DMS 273 treated with DMSO at 0.1 percent for 48 hours (cell line): ENCODE results near the gene CDIPT.
"Not testable (repeated sequence)": the region's sequence is repeated elsewhere in the genome, so short reads cannot be mapped to it uniquely, and the experiment has no call there.

Source experiments
- DNase-seq: peaks from one replicate; lab custom pipeline; 2025; lab: John Stamatoyannopoulos, UW

CDIPT gene, protein sequence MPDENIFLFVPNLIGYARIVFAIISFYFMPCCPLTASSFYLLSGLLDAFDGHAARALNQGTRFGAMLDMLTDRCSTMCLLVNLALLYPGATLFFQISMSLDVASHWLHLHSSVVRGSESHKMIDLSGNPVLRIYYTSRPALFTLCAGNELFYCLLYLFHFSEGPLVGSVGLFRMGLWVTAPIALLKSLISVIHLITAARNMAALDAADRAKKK

DNA sequence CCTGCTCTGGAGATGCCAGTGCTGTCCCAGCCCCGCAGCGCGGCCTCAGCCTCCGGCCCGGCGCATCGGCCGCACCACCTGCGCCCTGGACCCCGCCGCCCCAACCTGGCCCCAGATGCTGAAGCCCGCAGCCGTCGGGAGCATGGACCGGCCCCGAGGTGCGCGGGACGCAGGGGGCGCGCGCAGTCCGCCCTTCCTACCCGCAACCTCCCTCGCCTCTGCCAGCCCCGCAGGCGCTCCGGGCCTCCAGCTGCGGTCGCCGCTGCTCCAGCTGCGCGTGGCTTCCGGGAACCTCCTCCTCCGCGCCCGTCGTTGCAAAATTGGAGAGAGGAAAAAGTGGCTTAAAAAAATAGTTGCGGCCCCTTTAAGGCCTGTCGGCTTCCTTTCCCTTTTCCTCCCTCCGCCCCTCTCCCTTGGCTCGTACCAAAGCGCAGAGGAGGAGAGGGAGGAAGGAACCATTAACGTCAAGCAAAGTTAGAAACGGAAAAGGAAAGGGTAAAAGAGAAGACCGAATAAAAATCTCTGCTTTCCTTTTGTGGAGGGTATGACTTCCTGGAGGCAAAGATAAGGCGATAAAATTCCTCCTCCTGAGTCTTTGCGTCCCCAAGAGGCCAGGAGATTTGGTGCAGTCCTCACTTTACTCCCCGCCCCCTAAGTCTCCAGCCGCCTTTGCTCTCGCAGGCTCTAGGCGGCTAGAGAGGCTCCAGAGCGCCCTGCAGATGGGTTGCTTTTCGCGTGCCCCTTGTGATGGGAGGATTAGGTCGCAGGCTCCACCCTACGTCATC, at the start of gene CDIPT:
Gene CDIPT, minus strand, starts transcription at position 343 of the 785 bp plus-strand sequence. CDS start 369 bp downstream, outside the sequence.
- peak; percentile 94 for DNase-seq

DNA sequence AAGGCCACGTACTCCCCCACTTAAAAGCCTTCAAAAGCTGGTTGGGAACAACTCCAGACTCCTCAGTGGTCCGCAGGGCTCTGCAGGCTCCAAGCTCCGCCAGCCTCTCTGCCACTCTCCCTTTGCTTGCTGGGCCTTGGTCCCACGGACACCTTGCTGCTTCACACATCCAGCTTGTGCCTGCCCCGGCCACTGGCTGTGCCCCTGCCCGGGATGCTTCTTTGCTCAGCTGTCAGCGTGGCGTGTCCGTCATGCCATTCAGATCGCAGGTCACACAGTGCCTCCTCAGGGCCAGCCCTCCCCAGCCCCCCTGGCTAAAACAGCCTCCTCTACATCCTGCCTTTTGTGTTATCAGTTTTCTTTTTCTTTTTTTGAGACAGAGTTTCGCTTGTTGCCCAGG, 49.1 kb upstream of the CDIPT start:
- DNase-seq = no peak

DNA sequence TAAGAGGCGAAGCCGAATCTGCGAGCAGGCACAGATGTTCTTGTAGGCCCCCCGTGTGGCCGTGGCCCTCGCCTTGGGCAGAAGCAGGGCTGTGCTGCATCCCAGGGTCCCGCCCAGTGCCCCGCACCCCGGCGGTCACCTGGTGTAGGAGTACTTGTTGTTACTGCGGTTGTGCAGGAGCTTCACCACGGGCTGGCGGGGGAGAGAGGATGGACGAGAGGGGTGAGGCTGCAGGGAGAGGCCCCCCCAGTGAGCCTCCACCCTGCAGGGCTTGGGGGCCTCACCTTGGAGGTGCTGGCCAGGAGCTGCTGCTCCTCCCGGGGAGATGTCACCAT, 48.6 kb upstream of the CDIPT start:
- no peak for DNase-seq

DNA sequence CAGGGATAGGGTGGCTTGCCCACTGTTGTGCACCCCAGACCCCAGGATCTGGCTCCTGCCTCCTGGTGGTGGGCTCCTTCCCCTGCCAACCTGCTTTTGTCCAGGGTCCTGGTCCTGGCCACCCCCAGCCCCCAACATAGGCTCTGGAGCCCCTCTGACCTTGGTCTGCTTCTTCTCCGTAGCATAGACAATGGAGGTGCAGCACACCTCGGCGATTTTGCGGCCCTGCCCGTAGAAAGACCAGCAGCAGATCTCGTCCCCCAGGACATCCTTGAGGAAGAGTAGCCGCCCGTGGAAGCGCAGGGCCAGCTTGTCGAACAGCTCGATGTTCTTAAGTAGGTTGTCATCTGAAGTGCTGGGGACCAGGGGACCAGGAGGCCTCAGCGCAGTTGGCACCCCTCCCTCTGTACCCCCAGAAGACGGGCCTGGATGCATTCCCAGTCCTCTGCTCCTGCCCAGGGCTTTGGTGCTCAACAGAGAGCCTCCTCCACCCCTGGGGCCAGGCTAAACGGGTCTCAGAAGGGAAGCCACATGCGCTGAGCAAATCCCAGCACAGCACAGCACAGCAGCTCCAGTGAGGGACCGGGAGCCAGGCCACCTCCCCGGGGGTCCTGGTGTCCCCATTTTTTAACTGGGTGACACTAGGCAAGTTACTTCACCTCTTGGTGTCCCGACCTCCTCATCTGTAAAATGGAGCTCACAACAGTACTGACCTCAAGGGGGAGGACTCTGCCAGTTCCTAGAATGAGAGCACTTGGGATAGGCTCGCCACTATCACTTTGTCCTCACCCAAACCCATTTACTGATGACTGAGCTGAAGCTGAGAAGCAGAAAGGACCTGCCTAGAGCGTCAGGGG, 48.0 kb upstream of the CDIPT start:
- no peak for DNase-seq

DNA sequence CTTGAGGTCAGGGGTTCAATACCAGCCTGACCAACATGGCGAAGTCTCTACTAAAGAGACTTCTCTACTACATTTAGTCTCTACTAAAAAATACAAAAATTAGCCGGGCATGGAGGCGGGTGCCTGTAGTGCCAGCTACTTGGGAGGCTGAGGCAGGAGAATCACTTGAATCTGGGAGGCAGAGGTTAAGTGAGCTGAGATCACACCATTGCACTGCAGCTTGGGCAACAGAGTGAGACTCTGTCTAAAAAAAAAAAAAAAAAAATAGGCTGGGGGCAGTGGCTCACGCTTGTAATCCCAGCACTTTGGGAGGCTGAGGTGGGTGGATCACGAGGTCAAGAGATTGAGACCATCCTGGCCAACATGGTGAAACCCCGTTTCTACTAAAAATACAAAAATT, 46.8 kb upstream of the CDIPT start:
- DNase-seq = not testable (repeated sequence)

DNA sequence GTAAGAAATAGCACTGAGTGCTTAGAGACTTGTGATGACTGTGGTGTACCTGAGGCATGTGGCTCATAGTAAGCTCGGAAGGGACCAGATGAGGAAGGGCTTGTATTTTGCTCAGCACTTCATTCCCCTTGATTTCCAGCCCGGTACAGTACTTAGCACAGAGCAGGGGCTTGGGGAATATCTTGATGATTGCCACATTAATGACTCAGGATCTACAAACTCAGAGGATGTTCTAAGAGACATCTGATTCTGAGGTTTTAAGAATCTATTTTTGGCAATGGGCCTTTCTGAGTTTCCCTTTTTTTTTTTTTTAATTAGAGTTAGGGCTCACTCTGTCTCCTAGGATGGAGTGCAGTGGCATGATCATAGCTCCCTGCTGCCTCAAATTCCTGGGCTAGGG, 46.4 kb upstream of the CDIPT start:
- no peak for DNase-seq

DNA sequence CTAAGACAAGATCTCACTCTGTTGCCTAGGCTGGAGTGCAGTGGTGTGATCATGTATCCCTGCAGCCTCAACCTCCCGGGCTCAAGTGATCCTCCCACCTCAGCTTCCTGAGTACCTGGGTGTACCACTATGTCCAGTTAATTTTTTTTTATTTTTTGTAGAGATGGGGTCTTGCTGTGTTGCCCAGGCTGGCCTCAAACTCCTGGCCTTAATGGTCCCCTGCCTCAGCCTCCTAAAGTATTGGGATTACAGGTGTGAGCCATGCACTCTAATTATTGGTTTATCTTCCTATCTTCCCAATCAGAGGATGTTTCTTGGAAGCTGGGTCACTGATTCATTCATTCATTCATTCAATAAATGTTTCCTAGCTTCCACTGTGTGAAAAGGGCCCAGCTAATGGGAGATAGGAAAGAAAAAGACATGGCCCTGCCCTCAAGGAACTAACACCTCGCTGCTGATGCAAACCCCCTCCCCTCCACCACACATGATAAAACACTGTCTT, 45.7 kb upstream of the CDIPT start:
- DNase-seq = no peak

DNA sequence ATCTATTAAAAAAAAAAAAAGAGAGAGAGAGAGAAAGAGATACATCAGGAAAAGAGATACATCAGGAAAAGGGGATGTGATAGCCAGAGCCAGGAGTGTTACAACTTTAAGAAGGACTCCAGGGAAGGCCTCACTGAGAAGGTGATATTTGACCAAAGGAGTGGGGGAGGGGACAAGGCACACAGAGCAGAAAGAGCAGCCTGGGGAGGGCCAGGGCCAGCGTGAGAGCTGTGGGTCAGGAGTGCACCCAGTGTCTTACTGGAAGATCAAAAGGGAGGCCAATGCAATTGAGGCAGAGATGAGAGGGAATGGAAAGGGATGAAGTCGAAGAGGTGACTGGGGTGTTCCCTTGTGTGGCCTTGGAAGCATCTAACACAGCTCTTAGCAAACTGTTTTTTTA, 44.9 kb upstream of the CDIPT start:
- DNase-seq = no peak

DNA sequence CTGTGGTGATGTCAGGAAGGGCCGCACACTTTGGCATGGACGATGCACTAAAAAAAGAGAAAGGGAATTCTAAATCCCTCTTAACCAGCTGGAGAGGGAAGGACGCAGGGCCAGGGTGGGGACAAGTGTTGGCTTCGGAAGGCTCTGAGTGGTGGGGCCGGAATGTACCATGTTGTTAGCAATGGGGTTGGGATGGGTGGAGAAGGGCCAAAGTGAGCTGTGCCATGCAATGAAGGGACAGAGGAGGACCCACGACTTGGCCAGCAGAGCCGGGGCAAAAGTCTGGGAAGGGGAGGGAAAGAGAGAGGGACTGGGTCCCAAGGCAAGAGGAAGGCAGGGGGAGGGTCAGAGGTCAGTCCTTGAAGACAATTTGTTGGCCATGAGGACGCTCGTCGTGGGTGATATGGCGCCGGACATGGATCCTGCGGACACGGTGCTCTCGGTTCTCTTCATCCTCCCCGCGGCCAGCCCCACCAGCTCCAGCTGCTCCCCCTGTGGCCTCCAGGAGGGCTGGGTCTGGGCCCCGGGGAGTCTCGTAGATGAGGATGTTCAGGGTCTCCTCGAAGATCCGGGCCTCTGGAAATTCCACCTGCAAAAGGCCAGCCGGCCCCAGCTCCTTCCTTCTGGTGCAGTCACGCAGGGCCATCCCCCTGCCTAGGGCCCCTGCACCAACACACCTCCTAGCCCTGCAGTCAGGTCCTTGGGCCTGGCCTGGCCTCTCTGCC, 43.7 kb upstream of the CDIPT start:
- no peak for DNase-seq

DNA sequence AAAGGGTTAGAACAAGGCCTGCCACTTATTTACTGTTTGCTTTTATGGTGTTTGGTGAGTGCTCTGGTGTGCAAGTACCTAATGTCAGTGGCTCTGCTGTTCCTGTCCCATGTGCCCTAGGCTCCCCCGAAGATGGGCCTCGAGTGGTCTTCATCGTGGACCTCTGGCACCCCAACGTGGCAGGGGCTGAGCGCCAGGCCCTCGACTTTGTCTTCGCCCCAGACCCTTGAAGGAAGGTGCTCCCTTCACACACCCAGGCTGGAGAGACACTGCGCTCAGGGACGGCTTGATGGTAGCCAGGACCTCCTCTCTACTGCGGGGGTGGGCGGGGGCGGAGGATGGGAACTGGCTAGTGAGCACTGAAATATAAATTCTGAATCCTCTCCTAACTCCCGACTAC, 42.6 kb upstream of the CDIPT start:
- DNase-seq = no peak

DNA sequence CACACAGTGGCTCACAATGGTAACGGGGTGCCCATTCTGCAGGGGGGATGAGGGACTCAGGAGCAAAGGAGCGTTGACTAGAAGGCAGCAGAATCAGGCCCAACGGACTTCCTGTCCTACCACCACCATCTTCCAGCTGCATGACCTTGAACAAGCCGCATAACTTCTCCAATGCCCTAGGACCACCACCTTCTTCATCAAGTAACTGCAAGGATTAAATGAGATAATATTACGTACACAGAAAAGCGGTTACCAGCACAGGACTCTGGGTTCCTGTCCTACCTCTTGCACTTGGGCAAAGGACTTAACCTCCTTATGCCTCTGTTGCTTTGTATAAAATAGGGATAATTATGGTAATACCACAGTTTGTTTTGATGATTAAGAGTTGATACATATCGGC, 41.9 kb upstream of the CDIPT start:
- no peak for DNase-seq

DNA sequence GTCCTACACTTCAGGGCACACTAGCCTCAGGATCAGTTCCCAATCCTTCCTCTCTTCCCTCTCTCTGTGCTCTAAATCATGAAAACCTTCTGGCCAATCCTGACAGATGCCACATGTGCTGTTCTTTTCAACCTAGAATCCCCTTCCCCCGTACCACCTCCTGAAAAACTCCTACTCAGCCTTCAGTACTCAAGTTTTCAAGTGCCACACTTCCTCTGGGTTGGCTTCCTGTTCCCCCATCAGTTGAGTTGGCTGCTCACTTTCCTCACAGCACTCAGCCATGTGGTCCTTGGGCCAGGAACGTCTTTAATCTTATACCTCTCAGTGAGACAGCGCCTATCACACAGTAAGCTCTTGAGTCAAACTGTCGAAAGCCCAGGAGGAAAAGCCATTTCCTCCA, 40.6 kb upstream of the CDIPT start:
- no peak for DNase-seq

DNA sequence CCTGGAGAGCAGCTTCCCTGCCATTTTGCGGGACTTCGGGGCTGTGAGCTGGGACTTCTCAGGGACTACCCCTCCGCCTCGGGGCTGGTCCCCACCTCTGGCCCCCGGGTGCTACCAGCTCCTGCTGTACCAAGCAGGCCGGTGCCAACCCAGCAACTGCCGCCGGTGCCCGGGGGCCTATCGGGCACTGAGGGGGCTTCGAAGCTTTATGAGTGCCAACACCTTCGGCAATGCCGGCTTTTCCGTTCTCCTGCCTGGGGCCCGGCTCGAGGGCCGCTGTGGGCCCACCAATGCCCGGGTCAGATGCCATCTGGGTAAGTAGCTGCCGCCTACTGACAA, 38.5 kb upstream of the CDIPT start:
- DNase-seq = no peak

DNA sequence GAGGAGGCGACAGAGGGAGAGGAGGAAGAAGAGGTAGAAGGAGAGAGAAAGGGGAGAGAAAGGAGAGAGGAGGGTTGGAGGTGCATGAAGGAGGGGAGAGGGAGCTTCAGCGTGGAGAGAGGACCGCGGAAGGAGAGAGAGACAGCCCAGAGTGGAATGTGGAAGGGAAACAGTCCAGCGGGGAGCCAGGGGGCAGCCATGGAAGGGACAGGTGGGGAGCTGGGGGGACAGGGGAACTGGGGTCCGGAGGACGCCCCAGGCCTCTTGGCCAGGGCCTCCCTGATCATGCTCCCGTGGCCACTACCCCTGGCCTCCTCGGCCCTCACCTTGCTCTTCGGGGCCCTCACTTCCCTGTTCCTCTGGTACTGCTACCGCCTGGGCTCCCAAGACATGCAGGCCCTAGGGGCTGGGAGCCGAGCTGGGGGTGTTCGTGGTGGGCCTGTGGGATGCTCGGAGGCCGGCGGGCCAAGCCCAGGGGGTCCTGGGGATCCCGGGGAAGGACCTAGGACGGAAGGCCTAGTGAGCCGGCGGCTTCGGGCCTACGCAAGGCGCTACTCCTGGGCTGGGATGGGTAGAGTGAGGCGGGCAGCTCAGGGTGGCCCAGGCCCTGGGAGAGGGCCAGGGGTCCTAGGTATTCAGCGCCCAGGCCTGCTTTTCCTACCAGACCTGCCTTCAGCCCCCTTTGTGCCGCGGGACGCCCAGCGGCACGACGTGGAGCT, 38.0 kb upstream of the CDIPT start:
- no peak for DNase-seq

DNA sequence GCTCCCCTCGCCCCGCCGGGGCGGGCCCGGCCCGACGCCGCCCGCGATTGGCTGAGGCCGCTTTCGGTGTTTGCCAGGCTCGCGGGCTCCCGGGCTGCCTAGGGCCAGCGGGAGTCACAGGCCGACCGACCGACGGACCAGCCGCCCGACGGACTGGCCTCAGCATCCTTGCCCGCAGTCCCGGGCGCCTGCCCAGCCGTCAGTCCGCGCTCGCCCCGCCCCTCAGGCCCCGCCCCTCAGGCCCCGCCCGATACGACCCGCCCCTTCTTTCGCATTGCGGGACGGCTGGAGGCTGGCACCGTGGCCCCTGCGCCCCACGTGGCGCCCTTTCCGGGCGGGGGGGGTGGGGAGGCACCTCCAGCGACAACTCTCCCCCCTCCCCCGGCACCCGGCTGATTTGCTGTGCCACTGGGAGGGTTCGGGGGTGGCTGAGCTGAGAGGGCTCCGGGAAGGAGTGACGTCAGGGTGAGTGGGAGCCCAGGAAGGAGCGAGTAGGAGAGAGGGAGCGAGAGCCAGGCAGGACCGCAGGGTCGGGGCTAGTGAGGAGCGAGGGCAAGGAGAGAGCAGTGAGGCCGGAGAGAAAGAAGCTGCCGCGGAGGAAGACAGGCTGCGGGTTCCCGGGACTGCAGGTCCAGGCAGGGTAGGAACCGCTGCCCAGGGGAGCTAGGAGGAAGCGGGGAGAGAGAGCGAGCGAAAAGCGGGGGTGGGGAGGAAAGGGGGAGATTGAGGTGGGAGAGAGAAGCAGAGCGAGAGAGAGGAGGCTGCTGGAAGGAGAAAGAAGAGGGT, 37.3 kb upstream of the CDIPT start, which contains the start of gene ASPHD1:
Gene ASPHD1, plus strand, starts transcription at position 387 of the 786 bp plus-strand sequence. CDS start 484 bp downstream, outside the sequence.
- no peak for DNase-seq

DNA sequence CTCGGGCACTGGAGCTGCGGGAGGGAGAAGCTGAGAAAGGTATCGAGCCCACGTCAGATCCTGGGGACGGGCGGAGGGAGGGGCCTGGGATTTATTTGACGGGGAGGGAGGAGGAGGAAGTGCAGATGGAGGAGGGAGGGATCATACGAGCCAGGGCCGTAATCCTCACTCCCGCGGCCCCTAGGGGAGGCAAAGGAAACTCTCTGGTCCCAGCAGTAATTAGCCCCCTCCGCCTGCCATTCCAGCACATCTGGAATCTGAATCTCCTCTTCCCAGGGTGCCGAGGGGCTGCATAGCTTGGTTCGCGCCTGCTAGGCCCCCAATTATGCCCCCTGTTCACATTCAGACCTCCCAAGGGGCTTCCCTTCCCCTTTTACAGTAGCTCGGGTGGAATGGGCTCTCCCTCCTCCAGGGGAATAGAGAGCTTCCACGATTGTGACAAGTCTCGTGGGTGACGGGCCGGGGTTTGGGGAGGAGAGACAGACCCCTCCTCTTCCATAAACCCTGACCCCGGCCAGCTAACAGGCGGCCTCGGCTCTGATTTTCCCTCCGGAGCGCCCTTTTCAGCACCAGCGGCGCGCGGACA, 36.6 kb upstream of the CDIPT start, which contains the start of gene SEZ6L2:
Gene SEZ6L2, minus strand, starts transcription at position 35 of the 586 bp plus-strand sequence. CDS start 531 bp downstream, outside the sequence.
- peak; percentile 93 for DNase-seq

DNA sequence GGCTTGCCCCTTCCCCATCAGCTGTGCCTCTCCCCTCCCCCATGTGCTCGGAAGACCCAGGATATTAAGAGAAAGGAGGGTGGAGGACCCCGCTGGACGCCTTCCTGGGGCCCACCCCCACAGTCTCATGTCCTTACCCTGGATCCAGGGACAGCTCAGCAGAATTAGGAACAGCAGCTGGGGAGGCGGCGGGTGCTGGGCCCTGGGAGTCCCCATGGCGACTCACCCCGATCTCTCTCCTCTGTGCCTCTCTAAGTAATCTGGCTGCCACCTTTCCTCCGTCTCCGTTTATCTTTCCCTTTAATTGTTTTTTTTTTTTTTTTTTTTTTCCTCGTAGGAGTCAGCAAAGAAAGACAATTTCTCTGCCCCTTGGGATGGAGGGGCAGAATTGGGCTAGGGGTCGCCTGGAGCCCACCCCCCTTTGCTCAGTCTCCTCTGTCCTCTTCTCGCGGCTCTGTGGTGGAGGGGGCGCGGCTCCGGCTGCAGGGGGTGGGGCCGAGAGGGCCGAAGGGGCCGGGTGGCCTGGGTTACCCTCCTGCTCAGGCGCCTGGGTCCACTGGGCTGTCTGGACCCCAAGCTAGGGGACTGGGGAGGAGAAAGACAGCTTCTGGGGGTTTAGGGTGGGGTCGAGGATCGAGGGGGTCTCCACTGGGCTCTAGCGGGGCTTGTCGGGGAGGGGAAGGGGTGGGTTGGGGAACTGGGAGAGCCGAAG, 35.9 kb upstream of the CDIPT start:
- no peak for DNase-seq

DNA sequence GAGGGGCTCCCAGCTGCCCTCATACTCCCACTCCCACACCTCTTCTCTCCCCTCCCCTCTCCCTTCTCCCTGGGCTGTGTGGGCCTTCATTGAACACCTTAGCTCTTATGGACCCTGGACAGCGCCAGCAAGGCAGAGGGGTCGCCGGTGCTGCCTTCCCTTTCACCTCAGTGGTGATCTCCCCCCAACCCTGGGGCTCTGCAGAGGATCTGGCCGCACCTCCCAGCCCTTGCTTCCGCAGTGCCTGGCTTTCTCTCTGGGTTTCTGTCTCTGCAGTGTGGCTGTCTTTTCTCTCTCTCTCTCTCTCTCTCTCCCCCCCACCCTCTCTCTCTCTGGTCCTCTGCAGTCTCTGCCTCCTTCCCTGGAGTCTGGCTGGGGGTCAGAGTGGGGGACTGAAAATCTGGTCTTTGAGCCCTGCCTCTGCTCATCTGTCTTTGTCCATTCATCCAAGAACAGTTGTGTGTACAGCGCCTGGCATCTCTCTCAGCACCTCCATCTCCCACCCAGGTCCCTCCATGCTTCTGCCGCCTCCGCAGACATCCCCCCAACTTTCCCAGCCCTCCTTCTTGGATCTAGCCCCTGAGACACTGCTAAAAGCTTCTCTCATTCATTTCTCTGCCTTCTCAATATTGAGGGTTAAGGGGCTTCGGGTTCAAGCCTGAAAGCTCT, 35.2 kb upstream of the CDIPT start:
- no peak for DNase-seq

DNA sequence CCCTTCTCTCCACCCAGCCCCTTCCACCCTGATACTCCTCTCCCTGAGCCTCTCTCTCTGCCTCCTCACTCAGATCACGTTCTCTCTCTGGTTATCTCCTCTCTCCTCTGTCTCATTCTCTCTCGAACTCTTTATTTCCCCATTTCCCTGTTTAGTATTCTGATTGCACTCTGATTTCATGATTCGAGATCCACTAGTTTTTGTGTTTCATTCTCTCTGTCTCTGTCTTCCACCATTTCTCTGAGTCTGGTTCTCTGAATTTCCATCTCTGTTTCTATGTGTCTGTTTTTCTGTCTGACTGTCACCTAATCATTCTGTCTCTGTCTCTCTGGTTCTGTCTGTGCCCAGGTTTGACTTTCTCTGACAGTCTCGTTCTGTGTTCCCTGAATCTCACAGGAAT, 34.3 kb upstream of the CDIPT start:
- DNase-seq = no peak
